Endothelial cell of umbilical vein (primary cell): Measurements from ENCODE around the gene GNPDA2. TPM values are rescaled to one million over a fixed set of nuclear protein-coding genes. Genes with fewer than 3 reads are reported as not detected.

Experiments
- BruUV-seq: library from RNA; stranded (reverse); fragments of 400-500 nt; replicated peaks from 2 replicates; lab custom pipeline; 2021; lab: Mats Ljungman, UMichigan
- CTCF ChIA-PET: fragments of 300-600, 350-600 bp; sonication (Branson Sonifier 250); formaldehyde crosslinking; loops from one replicate; lab custom pipeline; 2021; ENCODE audit warnings: antibody characterized with exemption, inconsistent platforms; lab: Charles Lee
- POLR2A ChIA-PET: fragments of 300-600, 350-600 bp; sonication (Branson Sonifier 250); formaldehyde crosslinking; loops from one replicate; lab custom pipeline; 2021; ENCODE audit warnings: antibody characterized with exemption, inconsistent platforms; lab: Charles Lee
- DNase-seq: peaks from one replicate; pipeline ENCODE4 v3.0.0-alpha.2; 2011; ENCODE audit warnings: low read depth, low spot score
- FAIRE-seq: peaks from 2 replicates; lab custom pipeline; 2011; peaks lifted over from hg19 to GRCh38; lab: Jason Lieb, UNC
- H2AFZ ChIP-seq: 2 replicates; pipeline ENCODE4 v1.6.0; 2012; ENCODE audit warnings: low read depth, low read length, control low read depth, inconsistent platforms
- H3K27ac ChIP-seq: 2 replicates; pipeline ENCODE4 v1.5.1; 2011; ENCODE audit warnings: low read depth, mild to moderate bottlenecking, control low read depth, low read length, moderate library complexity; ENCODE audit not compliant: insufficient read depth
- H3K27me3 ChIP-seq, 2 experiments: 2 replicates each; pipeline versions ENCODE4 v1.6.0 to v1.6.1; 2011; ENCODE audit warnings: low read length in 2 of 2, mixed read lengths in 1 of 2; ENCODE audit not compliant: control insufficient read depth in 2 of 2, insufficient read depth in 2 of 2
- H3K36me3 ChIP-seq, 2 experiments: 2 replicates in 1 of 2; 3 replicates in 1 of 2; pipeline ENCODE4 v1.5.1; 2011; ENCODE audit warnings: low read length in 2 of 2, mild to moderate bottlenecking in 1 of 2, moderate library complexity in 1 of 2; ENCODE audit not compliant: control insufficient read depth in 2 of 2, insufficient read depth in 2 of 2; ENCODE audit errors: extremely low read depth in 1 of 2
- H3K4me1 ChIP-seq: 3 replicates; pipeline ENCODE4 v1.5.1; 2011; ENCODE audit warnings: mild to moderate bottlenecking, low read length; ENCODE audit not compliant: control insufficient read depth, insufficient read depth; ENCODE audit errors: extremely low read depth
- H3K4me2 ChIP-seq: 2 replicates; pipeline ENCODE4 v1.6.1; 2011; ENCODE audit warnings: low read length, control low read depth, mixed read lengths; ENCODE audit not compliant: insufficient read depth
- H3K4me3 ChIP-seq, 3 experiments: fragments of 200-600 bp in 1 of 3; sonication (generic), shearing (Covaris generic) in 1 of 3; replicated peaks in 1 of 3; 2 replicates each; pipeline ENCODE4 v1.5.1; 2011 to 2016; ENCODE audit warnings: control low read depth in 3 of 3, low read length in 3 of 3, mild to moderate bottlenecking in 2 of 3, inconsistent platforms in 1 of 3, low read depth in 1 of 3, moderate library complexity in 1 of 3; ENCODE audit not compliant: insufficient read depth in 1 of 3
- H3K79me2 ChIP-seq: 2 replicates; pipeline ENCODE4 v1.6.0; 2012; ENCODE audit warnings: low read length, inconsistent platforms; ENCODE audit not compliant: control insufficient read depth, insufficient read depth
- H3K9ac ChIP-seq: replicated peaks from 2 replicates; pipeline ENCODE3; 2011; ENCODE audit warnings: low read length, control low read depth; ENCODE audit not compliant: insufficient read depth; ENCODE audit errors: extremely low read depth
- H3K9me1 ChIP-seq: replicated peaks from 3 replicates; pipeline ENCODE4 v1.6.0; 2011; ENCODE audit warnings: mild to moderate bottlenecking, low read length; ENCODE audit not compliant: control insufficient read depth, insufficient read depth; ENCODE audit errors: extremely low read depth
- H3K9me3 ChIP-seq: replicated peaks from 2 replicates; pipeline ENCODE4 v1.5.1; 2012; ENCODE audit warnings: low read length, inconsistent platforms; ENCODE audit not compliant: control insufficient read depth, insufficient read depth
- H4K20me1 ChIP-seq: replicated peaks from 2 replicates; pipeline ENCODE3; 2011; ENCODE audit warnings: mild to moderate bottlenecking, low read length; ENCODE audit not compliant: control insufficient read depth, insufficient read depth; ENCODE audit errors: extremely low read depth
- CTCF ChIP-seq, 2 donors: IDR thresholded peaks; 1 replicate in 1 of 2; 2 replicates in 1 of 2; pipeline ENCODE4 v1.5.1; 2011; ENCODE audit warnings: low read length in 2 of 2, mild to moderate bottlenecking in 2 of 2, moderate library complexity in 2 of 2, control low read depth in 1 of 2, inconsistent platforms in 1 of 2, low read depth in 1 of 2; ENCODE audit not compliant: insufficient read depth in 1 of 2; ENCODE audit errors: extremely low read depth in 1 of 2
- EZH2 ChIP-seq: IDR thresholded peaks from 2 replicates; pipeline ENCODE4 v1.6.1; 2012; ENCODE audit warnings: borderline replicate concordance, low read depth, mild to moderate bottlenecking, moderate library complexity, low read length, inconsistent platforms; ENCODE audit not compliant: severe bottlenecking
- FOS ChIP-seq: IDR thresholded peaks from 2 replicates; pipeline ENCODE4 v1.6.1; 2011; ENCODE audit warnings: mild to moderate bottlenecking, low read length, moderate library complexity, borderline replicate concordance; ENCODE audit not compliant: insufficient read depth
- GATA2 ChIP-seq: IDR thresholded peaks from 2 replicates; pipeline ENCODE4 v1.7.0; 2011; ENCODE audit warnings: low read depth, mild to moderate bottlenecking, moderate library complexity, mixed read lengths, low read length; ENCODE audit not compliant: insufficient read length, insufficient read depth
- JUN ChIP-seq: IDR thresholded peaks from 2 replicates; pipeline ENCODE4 v1.6.1; 2011; ENCODE audit warnings: borderline replicate concordance, low read depth; ENCODE audit not compliant: insufficient read length, insufficient read depth
- MAX ChIP-seq: IDR thresholded peaks from 2 replicates; pipeline ENCODE4 v1.6.1; 2011; ENCODE audit not compliant: insufficient read depth, insufficient read length
- MYC ChIP-seq: IDR thresholded peaks from one replicate; pipeline ENCODE4 v1.6.1; 2011; ENCODE audit warnings: mild to moderate bottlenecking, low read depth, low read length
- POLR2A ChIP-seq: IDR thresholded peaks from 2 replicates; pipeline ENCODE4 v1.6.1; 2012; ENCODE audit warnings: low read depth, mild to moderate bottlenecking, control low read depth, low read length
- POLR2AphosphoS5 ChIP-seq: IDR thresholded peaks from 2 replicates; pipeline ENCODE4 v1.6.1; 2012; ENCODE audit warnings: low read depth, mild to moderate bottlenecking, control low read depth, low read length, moderate library complexity; ENCODE audit not compliant: insufficient read depth
- dilution Hi-C: fragments of 300-500 bp; cut with MboI; formaldehyde crosslinking; loops from one replicate; pipeline ENCODE4 v1.15.0; 2019; ENCODE audit warnings: low sequenced_read_pairs; ENCODE audit not compliant: extremely low pct_ligation_motif_present
- intact Hi-C: fragments of 100-400 bp; cut with micrococcal nuclease; formaldehyde crosslinking; loops from one replicate; pipeline ENCODE4 v1.10.0; 2022
- polyA plus RNA-seq, 4 experiments: library from polyadenylated mRNA; depleted of rRNA in 3 of 4; stranded (reverse) in 3 of 4; unstranded in 1 of 4; fragments of >200 nt; gene quantifications; 2 replicates each; pipeline versions ENCODE4 v1.2.1 to v1.2.3, GENCODE V29; 2011 to 2012; ENCODE audit warnings: missing spikeins in 1 of 4
- total RNA-seq: library from RNA; stranded (reverse); gene quantifications from 2 replicates; pipeline ENCODE4 v1.2.3, GENCODE V29; 2021

GNPDA2 gene
- total and polyA plus RNA-seq, 2 donors (not counting 3 experiments of a cell fraction or from before 2014, with no cell fraction given) = 7.6 to 14.7 TPM

GRCh38 chr4:44722001-44722400 lies 4.4 kb downstream of the GNPDA2 start:
- ChIA-PET POLR2A (no interaction called here), CTCF (no interaction called here)
- intact Hi-C loops (loop anchor here (10.0 kb wide), 1 partner anchor 277 kb away; the partner anchor contains the start of gene KCTD8), dilution Hi-C loops (no loop called here)
- no TSS peak for BruUV-seq
- Histone ChIP-seq H3K27ac (no peak overlapping the region), H3K36me3 (no peaks in the 10 kb centered on the region), H3K9ac (no peak overlapping the region), H3K79me2 (peaks cover 37% of the 10 kb centered on the region), H3K9me3 (no peaks in the 10 kb centered on the region), H3K9me1 (no peaks in the 10 kb centered on the region), H3K4me3 (no peak overlapping the region), H2AFZ (no peak overlapping the region), H3K27me3 (no peaks in the 10 kb centered on the region), H4K20me1 (peaks cover 3% of the 10 kb centered on the region), H3K4me1 (peaks cover 13% of the 10 kb centered on the region), H3K4me2 (no peak overlapping the region)
- FAIRE-seq = no peak
- DNase-seq = no peak
- no peak for TF ChIP-seq GATA2
- no peak for TF ChIP-seq EZH2
- no peak for TF ChIP-seq CTCF (IDR thresholded peaks at IDR 0.05; ENCODE audit: extremely low read depth in 1 of 2, insufficient read depth in 1 of 2, low read depth in 1 of 2, low read length in 2 of 2)

GRCh38 chr4:44720371-44720770 lies 6.0 kb downstream of the GNPDA2 start:
- TF ChIP-seq POLR2A = no peak
- TF ChIP-seq MAX = no peak
- no peak for TF ChIP-seq JUN
- TF ChIP-seq GATA2 = no peak
- TF ChIP-seq POLR2AphosphoS5 = no peak
- no peak for TF ChIP-seq MYC
- TF ChIP-seq EZH2 = no peak
- no peak for TF ChIP-seq FOS
- no peak for TF ChIP-seq CTCF (IDR thresholded peaks at IDR 0.05; ENCODE audit: extremely low read depth in 1 of 2, insufficient read depth in 1 of 2, low read depth in 1 of 2, low read length in 2 of 2)
- H2AFZ ChIP-seq = no peak overlapping the region
- H3K9me1 ChIP-seq = no peaks in the 10 kb centered on the region
- FAIRE-seq (no peak), DNase-seq (no peak)
- H3K79me2 ChIP-seq = peaks cover 29% of the 10 kb centered on the region
- H3K4me1 ChIP-seq = peaks cover 3% of the 10 kb centered on the region
- ChIA-PET POLR2A (no interaction called here), CTCF (no interaction called here)
- no peaks in the 10 kb centered on the region for H3K27me3 ChIP-seq
- no peak overlapping the region for H3K4me3 ChIP-seq
- no TSS peak for BruUV-seq
- no peaks in the 10 kb centered on the region for H3K9me3 ChIP-seq
- dilution Hi-C loops = no loop called here
- H3K36me3 ChIP-seq = no peaks in the 10 kb centered on the region
- H3K27ac ChIP-seq = no peak overlapping the region
- H4K20me1 ChIP-seq = peaks cover 3% of the 10 kb centered on the region
- no peak overlapping the region for H3K9ac ChIP-seq
- no peak overlapping the region for H3K4me2 ChIP-seq
- intact Hi-C loops = loop anchor here (10.0 kb wide), 1 partner anchor 276 kb away; the partner anchor contains the start of gene KCTD8
